Measurements from ENCODE around the gene KLHL22.
A peak's percentile ranks its signal among the peaks of the same experiment; 100 is the strongest.

Gene KLHL22

DNA sequence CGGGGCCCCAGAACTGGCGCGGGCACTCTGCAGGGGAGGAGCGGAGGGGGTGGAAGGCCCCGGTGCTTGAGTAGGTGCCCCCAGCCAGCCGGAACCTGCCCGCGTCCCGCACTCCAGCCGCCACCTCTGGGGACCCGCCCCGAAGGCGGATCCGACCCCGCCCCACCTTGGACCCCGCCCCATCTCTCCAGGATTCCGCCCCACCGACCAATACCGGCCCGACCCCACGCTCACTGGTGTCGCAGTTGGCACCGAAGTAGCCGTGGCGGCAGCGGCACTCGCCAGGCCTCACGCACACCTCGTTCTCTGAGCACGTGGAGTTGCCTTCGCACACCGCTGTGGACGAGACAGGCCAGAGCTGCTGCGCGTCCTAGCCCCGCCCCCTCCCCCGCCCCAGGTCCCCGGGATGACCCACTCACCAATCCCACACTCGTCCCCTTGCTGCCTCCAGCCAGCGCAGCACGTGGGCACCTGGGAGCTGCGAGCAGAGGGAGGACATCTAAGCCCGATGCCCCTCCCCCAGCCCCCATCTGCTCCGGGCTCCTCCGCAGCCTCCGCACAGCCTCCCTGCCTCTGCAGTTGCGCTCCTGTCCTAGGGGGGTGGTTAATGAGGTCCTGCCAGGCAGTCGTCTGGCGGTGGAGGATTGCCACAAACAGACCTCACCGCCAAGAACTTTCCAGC, 63.9 kb downstream of the KLHL22 start:
- no peak overlapping the region for H3K27ac ChIP-seq (ENCODE audit: poor library complexity, severe bottlenecking)
- DNase-seq (ENCODE audit: low spot score) (peak; percentile 63), ATAC-seq (ENCODE audit: low read depth) (no peak)
- no peak overlapping the region for H3K4me3 ChIP-seq (ENCODE audit: severe bottlenecking)
- no peaks in the 10 kb centered on the region for H3K4me1 ChIP-seq (ENCODE audit: insufficient read depth, poor library complexity, severe bottlenecking)
- no peaks in the 10 kb centered on the region for H3K9me3 ChIP-seq (ENCODE audit: severe bottlenecking)
- TF ChIP-seq, protein P1, sequence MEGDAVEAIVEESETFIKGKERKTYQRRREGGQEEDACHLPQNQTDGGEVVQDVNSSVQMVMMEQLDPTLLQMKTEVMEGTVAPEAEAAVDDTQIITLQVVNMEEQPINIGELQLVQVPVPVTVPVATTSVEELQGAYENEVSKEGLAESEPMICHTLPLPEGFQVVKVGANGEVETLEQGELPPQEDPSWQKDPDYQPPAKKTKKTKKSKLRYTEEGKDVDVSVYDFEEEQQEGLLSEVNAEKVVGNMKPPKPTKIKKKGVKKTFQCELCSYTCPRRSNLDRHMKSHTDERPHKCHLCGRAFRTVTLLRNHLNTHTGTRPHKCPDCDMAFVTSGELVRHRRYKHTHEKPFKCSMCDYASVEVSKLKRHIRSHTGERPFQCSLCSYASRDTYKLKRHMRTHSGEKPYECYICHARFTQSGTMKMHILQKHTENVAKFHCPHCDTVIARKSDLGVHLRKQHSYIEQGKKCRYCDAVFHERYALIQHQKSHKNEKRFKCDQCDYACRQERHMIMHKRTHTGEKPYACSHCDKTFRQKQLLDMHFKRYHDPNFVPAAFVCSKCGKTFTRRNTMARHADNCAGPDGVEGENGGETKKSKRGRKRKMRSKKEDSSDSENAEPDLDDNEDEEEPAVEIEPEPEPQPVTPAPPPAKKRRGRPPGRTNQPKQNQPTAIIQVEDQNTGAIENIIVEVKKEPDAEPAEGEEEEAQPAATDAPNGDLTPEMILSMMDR (IDR thresholded peaks at IDR 0.05; ENCODE audit: poor library complexity, severe bottlenecking): no peak
- H3K27me3 ChIP-seq (ENCODE audit: insufficient read depth, poor library complexity, severe bottlenecking): no peaks in the 10 kb centered on the region
- 0 out of 2 replicates have a peak, but pooled peaks cover 3% of the 10 kb centered on the region for H3K36me3 ChIP-seq (ENCODE audit: low read depth)

DNA sequence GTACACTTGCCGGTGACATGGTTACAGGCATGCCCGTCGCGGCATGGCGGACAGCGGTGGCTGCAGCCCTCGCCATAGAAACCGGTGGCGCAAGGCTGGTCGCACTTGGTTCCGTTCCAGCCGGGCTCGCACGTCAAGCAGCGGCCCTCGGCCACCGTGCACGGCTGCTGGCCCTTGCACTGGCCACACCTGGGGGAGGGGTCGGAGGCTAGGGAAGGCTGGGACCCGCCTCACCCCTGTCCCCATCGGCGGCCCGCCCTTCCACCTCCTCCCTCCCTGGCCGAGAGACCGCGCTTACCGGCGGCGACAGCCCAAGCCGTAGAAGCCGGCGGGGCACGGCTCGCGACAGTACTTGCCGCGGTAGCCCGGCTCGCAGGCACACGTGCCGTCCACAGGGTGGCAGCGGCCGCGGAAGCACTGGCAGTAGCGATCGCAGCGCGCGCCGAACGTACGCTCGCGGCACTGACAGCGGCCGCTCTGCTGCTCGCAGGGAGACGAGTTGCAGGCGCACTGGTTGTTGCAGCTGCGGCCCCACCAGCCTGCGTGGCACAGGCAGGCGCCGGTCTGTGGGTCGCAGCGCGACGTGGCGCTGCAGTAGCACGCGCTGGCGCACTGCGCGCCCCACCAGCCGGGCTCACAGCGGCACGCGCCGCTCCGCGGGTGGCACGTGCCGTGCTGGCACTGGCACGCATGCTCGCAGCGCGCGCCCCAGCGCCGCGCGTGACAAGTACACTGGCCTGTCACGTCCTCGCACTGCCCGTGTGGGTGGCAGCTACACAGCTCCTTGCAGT, 64.7 kb downstream of the KLHL22 start:
- DNase-seq (ENCODE audit: low spot score) (peak; percentile 56), ATAC-seq (ENCODE audit: low read depth) (peak; percentile 57)
- no peaks in the 10 kb centered on the region for H3K27me3 ChIP-seq (ENCODE audit: insufficient read depth, poor library complexity, severe bottlenecking)
- H3K4me3 ChIP-seq (ENCODE audit: severe bottlenecking): no peak overlapping the region
- no peaks in the 10 kb centered on the region for H3K4me1 ChIP-seq (ENCODE audit: insufficient read depth, poor library complexity, severe bottlenecking)
- H3K9me3 ChIP-seq (ENCODE audit: severe bottlenecking): no peaks in the 10 kb centered on the region
- H3K27ac ChIP-seq (ENCODE audit: poor library complexity, severe bottlenecking): no peak overlapping the region
- H3K36me3 ChIP-seq (ENCODE audit: low read depth): 0 out of 2 replicates have a peak, but pooled peaks cover 3% of the 10 kb centered on the region
- TF ChIP-seq, protein P1 (IDR thresholded peaks at IDR 0.05; ENCODE audit: poor library complexity, severe bottlenecking): peak; percentile 48

DNA sequence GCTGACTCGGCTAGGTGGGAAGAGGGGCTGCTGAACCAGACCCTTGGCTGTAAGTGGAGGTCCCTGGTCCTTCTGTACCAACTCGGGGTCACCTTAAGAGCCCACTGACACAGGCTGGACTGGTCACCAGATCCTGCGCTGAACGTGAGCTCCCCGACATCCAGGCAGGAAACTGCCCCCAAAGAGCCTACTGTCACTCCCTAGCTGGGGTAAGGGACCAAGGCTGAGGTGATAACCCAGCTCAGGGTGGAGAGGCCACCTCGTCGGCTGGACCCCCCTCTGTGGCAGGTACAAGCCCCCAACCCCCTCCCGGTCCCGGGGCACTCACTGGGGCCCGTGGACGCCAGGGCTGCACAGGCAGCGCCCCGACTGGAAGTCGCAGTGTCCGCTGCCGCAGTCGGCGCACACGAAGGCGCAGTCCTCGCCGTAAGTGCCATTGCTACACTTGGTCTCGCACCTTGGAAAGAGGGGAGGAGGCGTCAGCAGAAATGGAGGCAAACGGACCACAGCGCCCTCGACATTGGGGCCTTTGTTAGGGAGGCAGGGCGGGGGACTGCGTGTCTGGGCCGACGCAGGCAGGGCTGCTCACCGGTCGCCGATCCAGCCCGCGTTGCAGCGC, 65.4 kb downstream of the KLHL22 start:
- TF ChIP-seq, protein P1 (IDR thresholded peaks at IDR 0.05; ENCODE audit: poor library complexity, severe bottlenecking): no peak

DNA sequence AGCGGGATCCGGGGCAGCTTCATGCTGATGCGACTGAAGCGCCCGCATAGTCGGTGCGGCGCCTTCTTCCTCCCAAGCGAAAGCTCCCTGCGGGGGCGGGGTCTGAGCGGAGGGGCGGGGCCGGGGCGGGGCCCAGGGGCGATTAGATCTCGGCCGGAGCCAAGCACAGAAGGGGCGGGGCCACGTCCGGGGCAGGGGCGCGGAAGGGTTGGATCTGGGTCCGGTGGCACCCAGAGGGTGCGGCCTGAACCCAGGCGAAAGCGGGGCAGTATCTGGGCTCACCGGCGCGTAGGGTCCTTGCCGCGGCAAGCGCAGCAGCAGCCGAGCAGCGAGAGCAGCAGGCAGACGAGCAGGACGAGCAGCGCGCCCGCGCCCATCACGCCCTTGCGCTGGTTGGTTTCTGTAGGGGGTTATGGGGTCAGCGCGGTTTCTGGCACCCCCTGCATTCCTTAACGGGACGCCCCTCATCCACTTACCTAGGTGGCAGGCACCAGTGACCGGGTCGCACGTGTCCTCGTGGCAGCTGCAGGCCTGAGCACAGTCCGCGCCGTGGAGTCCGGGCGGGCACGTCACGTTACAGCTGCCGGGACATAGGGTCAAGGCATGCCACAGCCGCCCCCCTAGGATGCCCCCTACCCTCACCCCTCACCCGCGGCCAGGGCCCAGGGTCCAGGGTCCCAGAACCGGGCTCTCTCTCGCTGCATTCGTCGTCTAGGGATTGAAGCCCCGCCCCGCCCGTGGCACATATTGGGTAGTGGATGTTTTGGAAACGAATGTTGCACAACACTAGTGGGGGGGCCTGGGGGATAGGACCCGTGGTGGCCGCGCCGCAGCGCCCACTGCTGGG, 66.1 kb downstream of the KLHL22 start:
- Histone ChIP-seq H3K27ac (ENCODE audit: poor library complexity, severe bottlenecking) (no peak overlapping the region), H3K27me3 (ENCODE audit: insufficient read depth, poor library complexity, severe bottlenecking) (no peaks in the 10 kb centered on the region), H3K4me3 (ENCODE audit: severe bottlenecking) (no peak overlapping the region), H3K9me3 (ENCODE audit: severe bottlenecking) (no peaks in the 10 kb centered on the region), H3K36me3 (ENCODE audit: low read depth) (0 out of 2 replicates have a peak, but pooled peaks cover 3% of the 10 kb centered on the region), H3K4me1 (ENCODE audit: insufficient read depth, poor library complexity, severe bottlenecking) (no peaks in the 10 kb centered on the region)
- DNase-seq (ENCODE audit: low spot score) (peak; percentile 49), ATAC-seq (ENCODE audit: low read depth) (no peak)
- TF ChIP-seq, protein P1 (IDR thresholded peaks at IDR 0.05; ENCODE audit: poor library complexity, severe bottlenecking): no peak

More for the DNA sequence above, 65.4 kb downstream of the KLHL22 start:
- Histone ChIP-seq H3K36me3 (ENCODE audit: low read depth) (0 out of 2 replicates have a peak, but pooled peaks cover 3% of the 10 kb centered on the region), H3K4me1 (ENCODE audit: insufficient read depth, poor library complexity, severe bottlenecking) (no peaks in the 10 kb centered on the region), H3K27me3 (ENCODE audit: insufficient read depth, poor library complexity, severe bottlenecking) (no peaks in the 10 kb centered on the region), H3K9me3 (ENCODE audit: severe bottlenecking) (no peaks in the 10 kb centered on the region), H3K27ac (ENCODE audit: poor library complexity, severe bottlenecking) (no peak overlapping the region), H3K4me3 (ENCODE audit: severe bottlenecking) (no peak overlapping the region)
- DNase-seq (ENCODE audit: low spot score) (peak; percentile 30), ATAC-seq (ENCODE audit: low read depth) (no peak)

Data from RWPE2 (cell line).